Activated naive CD4-positive, alpha-beta T cell treated with anti-CD3 and anti-CD28 coated beads, Interleukin-2, amount 50 U/mL, for 72 hours (primary cell): Measurements from ENCODE around the gene ATP8B1. TPM values are rescaled to one million over a fixed set of nuclear protein-coding genes. Genes with fewer than 3 reads are reported as not detected.
"Not testable (repeated sequence)": the region's sequence is repeated elsewhere in the genome, so short reads cannot be mapped to it uniquely, and the experiment has no call there.

Source experiments
- ATAC-seq, 2 donors: fragments of 150-1000 bp; cut with Tn5 transposase; 2 replicates each; pipeline ENCODE4 v1.10.0; 2021; ENCODE audit warnings: mild to moderate bottlenecking in 2 of 2, moderate library complexity in 2 of 2
- DNase-seq, 2 donors: peaks; one replicate each; pipeline ENCODE4 v3.0.0; 2021 to 2022; ENCODE audit warnings: low spot score in 2 of 2
- H3K27ac Mint-ChIP-seq, 2 donors: one replicate each; pipeline ENCODE4 v1.8.0; 2022; ENCODE audit warnings: mild to moderate bottlenecking in 2 of 2, mixed read lengths in 2 of 2
- H3K36me3 Mint-ChIP-seq, 2 donors: one replicate each; pipeline ENCODE4 v1.8.0; 2022; ENCODE audit warnings: mixed read lengths in 2 of 2
- H3K9me3 Mint-ChIP-seq, 2 donors: one replicate each; pipeline ENCODE4 v1.8.0; 2022; ENCODE audit warnings: mixed read lengths in 2 of 2
- total RNA-seq, 2 donors: library from RNA; stranded (reverse); gene quantifications; one replicate each; pipeline ENCODE4 v1.2.3, GENCODE V29; 2022

ATP8B1 gene
- total RNA-seq, 2 donors from 2014 or later, result not detected

- H3K27ac Mint-ChIP-seq, result no peak overlapping the region
- DNase-seq (no peak), ATAC-seq (no peak)
- H3K36me3 Mint-ChIP-seq, result no peaks in the 10 kb centered on the region
- H3K9me3 Mint-ChIP-seq, result no peaks in the 10 kb centered on the region
Observed at GRCh38 chr18:57764087-57764486, 39.0 kb downstream of the ATP8B1 start.

GRCh38 chr18:57762686-57763085 lies 40.4 kb downstream of the ATP8B1 start:
- no peak for DNase-seq
- Mint-ChIP-seq H3K9me3 (no peaks in the 10 kb centered on the region), H3K27ac (no peak overlapping the region), H3K36me3 (no peaks in the 10 kb centered on the region)
- no peak for ATAC-seq

- ATAC-seq, result no peak
- Mint-ChIP-seq H3K36me3 (no peaks in the 10 kb centered on the region), H3K27ac (no peak overlapping the region), H3K9me3 (no peaks in the 10 kb centered on the region)
- DNase-seq, result no peak
Observed at GRCh38 chr18:57759650-57760049, 43.5 kb downstream of the ATP8B1 start.

GRCh38 chr18:57755473-57756067 lies 47.5 kb downstream of the ATP8B1 start:
- Mint-ChIP-seq H3K9me3 (no peaks in the 10 kb centered on the region), H3K27ac (no peak overlapping the region), H3K36me3 (no peaks in the 10 kb centered on the region)
- DNase-seq (no peak), ATAC-seq (no peak)

- no peak for DNase-seq
- Mint-ChIP-seq H3K27ac (no peak overlapping the region), H3K9me3 (no peaks in the 10 kb centered on the region), H3K36me3 (no peaks in the 10 kb centered on the region)
- ATAC-seq, result no peak
Observed at GRCh38 chr18:57754577-57755338, 48.4 kb downstream of the ATP8B1 start.

GRCh38 chr18:57753063-57753462 lies 50.1 kb downstream of the ATP8B1 start:
- peak in 1 of 2 donors; percentile 79 for ATAC-seq
- no peaks in the 10 kb centered on the region for H3K36me3 Mint-ChIP-seq
- H3K27ac Mint-ChIP-seq, result no peak overlapping the region
- no peak for DNase-seq
- no peaks in the 10 kb centered on the region for H3K9me3 Mint-ChIP-seq

GRCh38 chr18:57749604-57749970 lies 53.5 kb downstream of the ATP8B1 start:
- H3K36me3 Mint-ChIP-seq, result no peaks in the 10 kb centered on the region
- no peak overlapping the region for H3K27ac Mint-ChIP-seq
- no peaks in the 10 kb centered on the region for H3K9me3 Mint-ChIP-seq
- DNase-seq, result no peak
- ATAC-seq, result no peak

- no peak overlapping the region for H3K27ac Mint-ChIP-seq
- no peak for ATAC-seq
- H3K9me3 Mint-ChIP-seq, result no peaks in the 10 kb centered on the region
- no peak for DNase-seq
- H3K36me3 Mint-ChIP-seq, result no peaks in the 10 kb centered on the region
Observed at GRCh38 chr18:57748770-57749603, 54.1 kb downstream of the ATP8B1 start.

GRCh38 chr18:57747809-57748680 lies 55.1 kb downstream of the ATP8B1 start:
- Mint-ChIP-seq H3K9me3 (no peaks in the 10 kb centered on the region), H3K36me3 (no peaks in the 10 kb centered on the region), H3K27ac (no peak overlapping the region)
- DNase-seq (no peak), ATAC-seq (no peak)

GRCh38 chr18:57744211-57744694 lies 58.9 kb downstream of the ATP8B1 start:
- ATAC-seq (no peak), DNase-seq (no peak)
- no peak overlapping the region for H3K27ac Mint-ChIP-seq
- H3K36me3 Mint-ChIP-seq, result peaks cover 3 to 14% of the 10 kb centered on the region in 2 donors
- no peaks in the 10 kb centered on the region for H3K9me3 Mint-ChIP-seq

GRCh38 chr18:57743008-57743407 lies 60.1 kb downstream of the ATP8B1 start:
- DNase-seq (no peak), ATAC-seq (no peak)
- Mint-ChIP-seq H3K36me3 (peaks cover 6 to 17% of the 10 kb centered on the region in 2 donors), H3K9me3 (peaks cover 3 to 5% of the 10 kb centered on the region in 2 donors), H3K27ac (no peak overlapping the region)

- DNase-seq, result no peak
- ATAC-seq, result no peak
- Mint-ChIP-seq H3K27ac (no peak overlapping the region), H3K9me3 (peaks cover 3 to 7% of the 10 kb centered on the region in 2 donors), H3K36me3 (peaks cover 6 to 23% of the 10 kb centered on the region in 2 donors)
Observed at GRCh38 chr18:57741273-57741672, 61.8 kb downstream of the ATP8B1 start.

- Mint-ChIP-seq H3K27ac (no peak overlapping the region), H3K9me3 (peaks cover 8% of the 10 kb centered on the region in 2 donors), H3K36me3 (peaks cover 14 to 35% of the 10 kb centered on the region in 2 donors)
- no peak for ATAC-seq
- no peak for DNase-seq
Observed at GRCh38 chr18:57738078-57738477, 65.0 kb downstream of the ATP8B1 start.

- H3K9me3 Mint-ChIP-seq, result peaks cover 11 to 13% of the 10 kb centered on the region in 2 donors
- H3K27ac Mint-ChIP-seq, result no peak overlapping the region
- no peak for ATAC-seq
- no peak for DNase-seq
- H3K36me3 Mint-ChIP-seq, result peaks cover 17 to 38% of the 10 kb centered on the region in 2 donors
Observed at GRCh38 chr18:57737400-57738060, 65.6 kb downstream of the ATP8B1 start.

GRCh38 chr18:57735042-57735441 lies 68.1 kb downstream of the ATP8B1 start:
- peaks cover 17 to 32% of the 10 kb centered on the region in 2 donors for H3K36me3 Mint-ChIP-seq
- H3K9me3 Mint-ChIP-seq, result peaks cover 11 to 17% of the 10 kb centered on the region in 2 donors
- H3K27ac Mint-ChIP-seq, DNase-seq, ATAC-seq: not testable (repeated sequence)

- ATAC-seq (no peak), DNase-seq (no peak)
- Mint-ChIP-seq H3K36me3 (peaks cover 11 to 31% of the 10 kb centered on the region in 2 donors), H3K27ac (no peak overlapping the region), H3K9me3 (peaks cover 14 to 20% of the 10 kb centered on the region in 2 donors)
Observed at GRCh38 chr18:57733861-57734260, 69.3 kb downstream of the ATP8B1 start.
